Right kidney (tissue), 1 donor: ENCODE results near the gene ACOX2.

Experiments
- DNase-seq: peaks from one replicate; pipeline ENCODE4 v3.0.0-alpha.2; 2016

The ACOX2 gene

GRCh38 chr3:58474348-58474911 is 62.6 kb downstream of the ACOX2 start:
- no peak for DNase-seq

GRCh38 chr3:58473275-58473674 is 63.7 kb downstream of the ACOX2 start:
- no peak for DNase-seq

DNA sequence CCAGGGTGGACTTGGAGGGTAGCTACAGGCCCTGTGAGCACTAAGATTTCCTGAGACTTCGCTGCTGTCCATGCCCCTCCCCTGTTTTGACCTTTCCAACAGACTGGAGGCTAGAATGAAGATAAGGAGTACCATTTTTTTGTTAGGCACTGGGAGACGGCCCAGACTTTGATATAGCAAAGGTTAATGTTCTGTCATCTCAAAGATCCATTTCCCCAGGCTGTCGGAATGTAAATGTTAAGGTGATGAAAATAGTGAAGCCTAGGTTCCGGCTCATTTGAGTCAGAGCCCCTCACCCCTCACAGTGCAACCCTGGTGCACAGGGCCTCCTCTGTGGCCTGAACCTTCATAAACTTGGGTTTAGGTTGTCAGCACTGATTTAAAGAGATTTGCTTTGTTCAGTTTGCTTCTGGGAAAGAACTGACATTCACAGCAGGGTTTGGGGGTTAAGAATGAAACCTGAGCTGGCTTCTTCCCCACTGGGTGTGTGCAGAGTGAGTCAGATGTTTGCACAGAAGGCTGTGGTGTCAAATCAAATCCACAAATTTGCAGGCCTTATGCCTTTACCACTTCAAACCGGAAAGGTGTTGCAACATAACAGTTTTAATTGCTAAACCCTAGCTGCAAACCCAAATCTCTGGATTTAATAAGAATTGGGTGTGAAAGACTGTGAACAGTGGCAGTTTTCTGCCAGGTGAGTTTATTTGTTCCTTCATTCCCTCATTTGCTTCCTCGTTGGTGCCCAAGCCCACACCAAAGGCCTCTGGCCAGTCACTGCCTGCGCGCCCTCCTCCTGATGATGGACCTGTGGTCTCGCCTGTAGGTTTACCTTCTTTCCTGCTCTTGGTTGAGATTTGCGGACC is 65.7 kb downstream of the ACOX2 start:
- peak; percentile 53 for DNase-seq

- DNase-seq: no peak
Observed at GRCh38 chr3:58470363-58471024, 66.5 kb downstream of the ACOX2 start.

GRCh38 chr3:58469096-58469495 is 67.9 kb downstream of the ACOX2 start:
- DNase-seq: no peak

- DNase-seq: no peak
Observed at GRCh38 chr3:58466899-58467563, 70.0 kb downstream of the ACOX2 start.

- DNase-seq: no peak
Observed at GRCh38 chr3:58464866-58465265, 72.1 kb downstream of the ACOX2 start.

DNA sequence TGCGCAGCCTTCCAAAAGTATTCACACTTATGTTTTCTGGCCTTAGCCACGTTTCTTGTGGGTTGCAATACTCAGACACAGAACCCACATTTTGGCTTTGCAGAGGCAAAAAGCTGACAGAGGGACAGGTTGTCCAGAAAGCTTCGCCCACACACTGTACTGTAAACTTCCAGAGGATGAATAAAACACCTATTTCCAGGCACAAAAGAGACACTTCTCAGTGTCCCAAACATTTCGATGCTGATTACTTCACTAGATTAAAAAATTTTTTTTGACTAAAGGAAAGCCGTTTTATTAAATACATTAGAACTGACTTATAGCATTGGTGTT is 73.1 kb downstream of the ACOX2 start:
- DNase-seq: no peak

DNA sequence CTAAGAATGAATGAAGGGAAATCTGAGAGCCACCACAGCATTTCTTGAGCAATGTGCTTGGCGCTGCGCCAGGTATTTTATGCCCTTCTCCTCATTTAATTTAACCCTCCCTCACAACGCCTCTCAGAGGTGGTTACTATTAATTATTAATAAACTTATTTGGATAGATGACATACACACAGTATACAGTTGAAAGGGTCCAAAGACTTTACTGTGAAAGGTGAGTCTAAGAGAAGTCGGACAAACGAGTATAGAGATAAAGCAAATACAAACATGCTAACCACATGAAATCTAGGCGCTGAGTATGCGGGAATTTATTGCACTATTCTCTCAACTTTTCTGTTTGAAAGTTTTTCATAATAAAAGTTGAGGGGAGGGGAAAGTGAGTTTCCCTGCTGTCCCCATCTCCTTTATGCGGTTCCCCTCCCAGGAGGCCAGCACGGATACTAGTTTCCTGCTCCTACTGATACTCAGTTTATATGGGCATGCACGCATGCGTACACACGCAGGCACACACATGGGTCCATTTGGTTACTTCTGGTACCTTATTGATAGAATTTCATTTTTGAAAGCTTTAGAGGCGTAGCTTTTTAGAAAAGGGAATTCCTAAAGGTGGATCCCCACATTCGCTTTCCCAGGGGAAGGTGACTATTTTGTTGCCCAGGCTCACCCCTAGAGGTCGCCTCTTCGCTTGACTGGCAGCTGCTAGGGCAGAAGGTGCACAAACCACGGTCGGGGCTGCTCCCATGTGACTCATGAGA is 73.6 kb downstream of the ACOX2 start:
- DNase-seq: peak; percentile 67

DNA sequence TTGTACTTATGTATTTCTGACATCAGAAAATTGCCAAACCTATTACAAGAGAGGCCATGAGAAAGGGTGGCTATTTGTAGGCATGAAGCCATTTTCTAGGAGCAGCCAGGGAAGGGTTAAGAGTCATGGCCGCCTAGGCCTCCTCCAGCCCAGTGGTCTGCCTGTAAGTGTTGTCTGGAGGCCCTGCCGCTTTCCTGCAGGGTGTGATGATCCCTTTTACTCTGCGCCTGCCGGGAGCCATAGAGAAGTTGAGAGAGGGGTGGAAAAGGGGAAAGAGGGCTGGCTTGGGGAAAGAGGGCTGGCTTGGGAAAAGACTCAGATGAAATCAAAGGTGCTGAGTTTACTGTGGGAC is 74.2 kb downstream of the ACOX2 start:
- peak; percentile 46 for DNase-seq

- no peak for DNase-seq
Observed at GRCh38 chr3:58459160-58459559, 77.8 kb downstream of the ACOX2 start.
